ENCODE measurements around the gene SEC14L3.

The SEC14L3 gene

DNA sequence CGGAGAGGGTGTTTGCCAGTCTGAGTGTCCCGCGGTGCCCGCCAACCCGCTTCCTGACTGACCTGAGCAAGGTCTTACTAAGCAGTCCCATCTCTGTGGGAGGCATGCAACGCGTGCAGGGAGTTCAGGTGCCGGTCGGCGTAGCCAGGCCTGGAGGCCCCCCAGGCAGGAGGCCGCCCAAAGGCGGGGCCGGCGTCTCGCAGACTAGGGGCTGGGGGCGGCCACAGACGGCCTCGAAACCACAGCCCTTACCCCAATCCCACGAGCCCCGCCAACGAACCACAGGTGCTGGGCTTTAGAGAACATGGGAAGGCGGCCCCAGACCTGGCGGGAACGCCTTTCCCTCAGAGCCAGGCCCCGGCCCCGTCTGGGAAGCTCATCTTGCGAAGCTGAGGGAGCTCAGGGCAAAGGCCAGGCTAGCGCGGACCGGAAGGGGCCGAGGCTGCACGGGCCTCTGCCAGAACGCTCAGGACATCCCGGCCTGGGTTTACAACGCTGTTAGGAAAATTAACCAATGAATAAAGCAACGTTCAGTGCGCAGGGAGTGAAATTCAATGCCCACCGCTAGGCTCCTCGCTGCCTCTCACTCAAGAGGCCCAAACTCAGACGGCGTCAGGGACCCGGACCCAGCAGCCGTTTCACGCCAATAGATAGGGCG lies 48.4 kb downstream of the SEC14L3 start:
- TF ChIP-seq, protein P1, sequence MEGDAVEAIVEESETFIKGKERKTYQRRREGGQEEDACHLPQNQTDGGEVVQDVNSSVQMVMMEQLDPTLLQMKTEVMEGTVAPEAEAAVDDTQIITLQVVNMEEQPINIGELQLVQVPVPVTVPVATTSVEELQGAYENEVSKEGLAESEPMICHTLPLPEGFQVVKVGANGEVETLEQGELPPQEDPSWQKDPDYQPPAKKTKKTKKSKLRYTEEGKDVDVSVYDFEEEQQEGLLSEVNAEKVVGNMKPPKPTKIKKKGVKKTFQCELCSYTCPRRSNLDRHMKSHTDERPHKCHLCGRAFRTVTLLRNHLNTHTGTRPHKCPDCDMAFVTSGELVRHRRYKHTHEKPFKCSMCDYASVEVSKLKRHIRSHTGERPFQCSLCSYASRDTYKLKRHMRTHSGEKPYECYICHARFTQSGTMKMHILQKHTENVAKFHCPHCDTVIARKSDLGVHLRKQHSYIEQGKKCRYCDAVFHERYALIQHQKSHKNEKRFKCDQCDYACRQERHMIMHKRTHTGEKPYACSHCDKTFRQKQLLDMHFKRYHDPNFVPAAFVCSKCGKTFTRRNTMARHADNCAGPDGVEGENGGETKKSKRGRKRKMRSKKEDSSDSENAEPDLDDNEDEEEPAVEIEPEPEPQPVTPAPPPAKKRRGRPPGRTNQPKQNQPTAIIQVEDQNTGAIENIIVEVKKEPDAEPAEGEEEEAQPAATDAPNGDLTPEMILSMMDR (IDR thresholded peaks at IDR 0.05): no peak
- DNase-seq (ENCODE audit: low spot score): no peak
- peak overlapping the region; percentile 88 for H3K4me3 ChIP-seq
- H3K27ac ChIP-seq: peak overlapping the region; percentile 96 to 98

DNA sequence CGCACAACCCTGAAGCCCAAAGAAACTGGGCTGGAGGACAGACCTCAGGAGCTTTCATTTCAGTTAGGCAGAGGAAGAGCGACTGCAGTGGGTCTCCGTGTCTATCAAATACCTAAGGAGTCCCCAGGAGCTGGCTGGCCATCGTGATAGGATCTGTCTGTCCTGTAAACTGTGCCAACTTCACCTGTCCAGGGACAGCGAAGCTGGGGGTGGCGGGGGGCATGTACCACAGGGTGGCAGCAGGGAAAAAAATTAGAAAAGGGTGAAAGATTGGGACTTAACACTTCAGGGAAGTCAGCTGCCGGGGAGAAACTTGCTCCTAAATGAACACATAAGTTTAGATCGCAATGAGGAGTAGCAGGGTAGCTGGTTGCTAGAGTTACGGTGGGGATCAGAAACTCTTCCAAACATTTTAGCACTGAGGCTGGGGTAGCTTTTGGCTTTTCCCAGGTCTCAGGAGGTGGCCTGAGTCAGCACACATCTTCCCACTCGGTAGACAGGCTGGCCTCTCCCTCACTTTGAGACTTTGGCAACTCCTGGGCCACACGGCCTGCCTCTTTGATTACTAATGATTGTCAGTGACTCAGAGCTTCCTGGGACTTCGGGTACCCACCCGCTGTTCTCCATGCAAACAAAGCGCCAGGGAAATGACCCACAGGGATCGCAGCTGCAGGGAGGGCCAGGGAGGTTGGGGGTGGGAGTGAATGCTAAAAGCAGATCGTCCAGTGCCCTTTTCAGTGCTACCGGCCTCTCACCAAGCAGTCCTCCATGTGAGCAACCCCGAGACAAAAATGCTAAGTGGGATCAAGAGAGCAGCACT lies 49.1 kb downstream of the SEC14L3 start:
- H3K27ac ChIP-seq: peak overlapping the region; percentile 96 to 98

GRCh38 chr22:30421695-30422480 lies 49.9 kb downstream of the SEC14L3 start:
- Histone ChIP-seq H3K27ac (peak overlapping the region; percentile 96 to 98), H3K4me3 (no peak overlapping the region)
- no peak for DNase-seq (ENCODE audit: low spot score)
- TF ChIP-seq, protein P1 (IDR thresholded peaks at IDR 0.05): no peak

More for the DNA sequence above, 49.1 kb downstream of the SEC14L3 start:
- TF ChIP-seq, protein P1 (IDR thresholded peaks at IDR 0.05): no peak
- peak; percentile 90 for DNase-seq (ENCODE audit: low spot score)
- peak overlapping the region; percentile 88 for H3K4me3 ChIP-seq

DNA sequence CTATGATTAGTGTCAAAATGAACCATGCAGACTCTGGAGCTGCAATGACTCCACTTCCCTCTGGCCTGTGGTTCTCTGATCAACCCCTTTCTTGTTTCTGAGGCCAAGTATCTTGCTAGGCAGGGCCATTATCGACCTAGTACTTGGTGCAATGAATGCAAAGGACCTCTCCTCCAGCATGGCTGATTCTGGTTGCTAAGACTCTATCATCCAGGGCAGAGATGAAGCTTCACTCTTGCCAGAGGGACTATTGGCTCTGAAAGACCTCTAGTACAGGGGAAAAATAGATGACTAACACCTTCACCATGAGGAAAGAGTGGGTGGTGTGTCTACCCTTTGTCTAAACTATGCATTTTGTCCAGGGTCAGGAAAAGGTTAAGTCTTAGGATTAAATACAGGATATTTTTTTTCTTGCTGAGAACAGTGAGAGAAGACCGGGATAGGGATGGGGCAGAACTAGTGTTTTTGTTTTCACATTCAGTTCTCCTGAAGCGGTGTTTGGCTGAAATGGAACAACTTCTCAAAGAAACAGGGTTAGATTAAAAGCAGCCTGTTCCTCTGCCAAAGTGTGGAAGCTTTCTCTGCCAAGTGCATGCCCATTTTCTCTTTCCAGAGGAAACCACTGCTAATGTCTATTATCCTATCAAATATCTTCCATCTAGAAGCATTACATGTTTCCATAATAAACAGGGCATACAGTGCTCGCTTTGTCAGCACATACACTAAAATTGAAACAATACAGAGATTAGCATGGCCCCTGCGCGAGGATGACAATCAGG lies 51.3 kb downstream of the SEC14L3 start:
- no peak for DNase-seq (ENCODE audit: low spot score)
- Histone ChIP-seq H3K27ac (peak overlapping the region in 1 of 2 donors; percentile 98), H3K4me3 (no peak overlapping the region)
- TF ChIP-seq, protein P1 (IDR thresholded peaks at IDR 0.05): no peak

DNA sequence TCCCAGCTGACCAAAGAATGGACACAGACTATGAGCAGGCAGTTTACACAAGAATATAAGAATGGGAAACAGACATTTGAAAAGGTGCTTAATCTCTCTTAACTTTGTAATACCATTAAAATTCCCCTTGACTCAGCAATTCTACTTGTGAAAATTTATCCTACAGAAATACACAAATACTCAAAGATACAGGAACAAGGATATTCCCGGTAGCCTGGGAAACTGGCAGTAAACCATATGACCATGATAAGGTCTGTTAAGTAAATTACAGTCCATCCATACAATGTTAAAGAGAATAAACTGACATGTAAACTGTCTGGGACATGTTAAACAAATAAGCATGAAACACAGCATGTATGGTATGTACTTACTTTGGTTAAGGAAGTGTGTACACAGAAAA lies 55.0 kb downstream of the SEC14L3 start:
- TF ChIP-seq, protein P1 (IDR thresholded peaks at IDR 0.05): no peak
- no peak overlapping the region for H3K4me3 ChIP-seq
- DNase-seq (ENCODE audit: low spot score): no peak
- no peak overlapping the region for H3K27ac ChIP-seq

DNA sequence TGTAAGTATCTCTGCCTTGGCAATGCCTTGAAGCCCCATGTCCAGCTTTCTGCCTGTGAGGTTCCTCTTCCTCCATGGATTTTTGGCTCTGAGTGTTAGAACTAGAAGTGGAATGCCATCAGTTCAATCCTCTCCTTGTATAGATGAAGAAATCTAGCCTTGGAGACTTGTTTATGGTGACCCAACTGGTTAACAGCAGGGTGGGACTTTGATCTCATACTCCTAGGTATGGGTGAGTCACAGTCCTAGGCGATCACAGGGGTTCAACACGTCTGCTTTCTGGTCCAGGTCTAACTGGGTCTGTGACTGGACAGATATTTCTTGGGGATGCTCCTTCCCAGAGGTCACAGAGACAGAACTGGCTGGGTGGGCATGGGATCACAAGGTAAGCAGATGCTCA lies 55.4 kb downstream of the SEC14L3 start:
- no peak for DNase-seq (ENCODE audit: low spot score)
- no peak overlapping the region for H3K4me3 ChIP-seq
- TF ChIP-seq, protein P1 (IDR thresholded peaks at IDR 0.05): no peak
- H3K27ac ChIP-seq: no peak overlapping the region

Measured in coronary artery (tissue), 2 donors.